Smooth muscle cell (in vitro differentiated cells): ENCODE data around the gene PM20D2. TPM values are rescaled to one million over a fixed set of nuclear protein-coding genes. Genes with fewer than 3 reads are reported as not detected.

ENCODE experiments used
- DNase-seq: peaks from one replicate; lab custom pipeline; 2025; ENCODE audit not compliant: unreplicated experiment; lab: John Stamatoyannopoulos, UW
- H2AFZ ChIP-seq: fragments of 200-600 bp; sonication (generic); 2 replicates; pipeline ENCODE4 v1.6.0; 2016; ENCODE audit warnings: antibody characterized with exemption, low read depth, mild to moderate bottlenecking
- H3F3A ChIP-seq: fragments of 200-600 bp; sonication (generic); 2 replicates; pipeline ENCODE4 v1.6.0; 2017; ENCODE audit warnings: antibody characterized with exemption, low read depth
- H3K27ac ChIP-seq: fragments of 200-600 bp; sonication (generic); 2 replicates; pipeline ENCODE4 v1.5.1; 2016; ENCODE audit warnings: low read depth, mild to moderate bottlenecking
- H3K27me3 ChIP-seq: fragments of 200-600 bp; sonication (generic); 2 replicates; pipeline ENCODE4 v1.6.1; 2016; ENCODE audit warnings: low read depth, mild to moderate bottlenecking
- H3K36me3 ChIP-seq: fragments of 200-600 bp; sonication (generic); 2 replicates; pipeline ENCODE4 v1.5.1; 2016; ENCODE audit warnings: low read depth
- H3K4me1 ChIP-seq: fragments of 200-600 bp; sonication (generic); 2 replicates; pipeline ENCODE4 v1.5.1; 2016; ENCODE audit warnings: low read depth
- H3K4me2 ChIP-seq: fragments of 200-600 bp; sonication (generic); 2 replicates; pipeline ENCODE4 v1.6.0; 2016; ENCODE audit warnings: mild to moderate bottlenecking
- H3K4me3 ChIP-seq: fragments of 200-600 bp; sonication (generic); 2 replicates; pipeline ENCODE4 v1.5.1; 2016; ENCODE audit warnings: mild to moderate bottlenecking
- H3K79me2 ChIP-seq: fragments of 200-600 bp; sonication (generic); 2 replicates; pipeline ENCODE4 v1.6.0; 2016; ENCODE audit warnings: low read depth, mild to moderate bottlenecking
- H3K9ac ChIP-seq: fragments of 200-600 bp; sonication (generic); 2 replicates; pipeline ENCODE4 v1.6.0; 2016; ENCODE audit warnings: low read depth
- H3K9me3 ChIP-seq: fragments of 200-600 bp; sonication (generic); replicated peaks from 2 replicates; pipeline ENCODE4 v1.5.1; 2016; ENCODE audit warnings: low read depth
- H4K20me1 ChIP-seq: fragments of 200-600 bp; sonication (generic); 2 replicates; pipeline ENCODE4 v1.6.0; 2016; ENCODE audit warnings: low read depth
- CTCF ChIP-seq: fragments of 200-600 bp; sonication (generic); IDR thresholded peaks from 2 replicates; pipeline ENCODE4 v1.5.1; 2017; ENCODE audit warnings: borderline replicate concordance, mild to moderate bottlenecking, antibody characterized with exemption; ENCODE audit not compliant: insufficient read depth, poor library complexity, severe bottlenecking
- WGBS: methylation state at CpG from one replicate; pipeline ENCODE4 v1.1.7; 2016; ENCODE audit warnings: low lambda C conversion rate; 5-methylcytosine and 5-hydroxymethylcytosine counted together
- polyA plus RNA-seq: library from polyadenylated mRNA; unstranded; fragments of >200 nt; fragmentation: Nextera tagmentation; extraction: Ambion mirVana; gene quantifications from 2 replicates; pipeline ENCODE4 v1.2.1, GENCODE V29; 2016
- total RNA-seq: library from RNA; depleted of rRNA; stranded (reverse); fragments of >200 nt; gene quantifications from 2 replicates; pipeline ENCODE4 v1.2.3, GENCODE V29; 2014

The PM20D2 gene
- total and polyA plus RNA-seq, 2 experiments from 2014 or later, result 4.8 to 7.8 TPM

DNA sequence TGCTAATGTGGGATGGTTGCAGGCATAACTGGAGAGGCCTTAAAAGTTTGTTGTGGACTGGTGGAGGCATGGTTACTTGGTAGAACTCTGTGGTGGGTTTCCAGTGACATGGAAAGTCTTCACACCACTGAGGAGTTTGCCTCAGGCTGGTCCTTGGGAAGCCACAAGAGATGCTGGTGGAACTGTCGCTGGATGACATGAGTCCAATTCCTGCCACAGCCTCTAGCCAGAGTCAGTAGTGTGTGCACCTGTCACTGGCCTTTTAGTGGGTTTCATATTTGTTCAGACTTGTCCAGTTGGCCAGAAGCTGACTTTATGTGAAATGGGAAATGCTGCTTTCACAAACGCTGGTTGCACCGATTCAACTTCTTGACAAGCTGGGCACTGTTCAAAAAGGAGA lies 14.3 kb upstream of the PM20D2 start:
- H3K36me3 ChIP-seq, result no peaks in the 10 kb centered on the region
- no peak overlapping the region for H3K4me3 ChIP-seq
- H3K9me3 ChIP-seq, result no peaks in the 10 kb centered on the region
- H3K4me2 ChIP-seq, result no peak overlapping the region
- H3F3A ChIP-seq, result no peaks in the 10 kb centered on the region
- H3K4me1 ChIP-seq, result no peaks in the 10 kb centered on the region
- no peak overlapping the region for H2AFZ ChIP-seq
- H3K79me2 ChIP-seq, result no peaks in the 10 kb centered on the region
- H3K27me3 ChIP-seq, result no peaks in the 10 kb centered on the region
- 97% methylated on average over 3 of the region's 3 CpGs for WGBS
- no peak overlapping the region for H3K9ac ChIP-seq
- no peak overlapping the region for H3K27ac ChIP-seq
- no peak for TF ChIP-seq CTCF
- no peak for DNase-seq
- no peaks in the 10 kb centered on the region for H4K20me1 ChIP-seq

GRCh38 chr6:89132057-89132456 lies 13.8 kb upstream of the PM20D2 start:
- Histone ChIP-seq H3F3A (no peaks in the 10 kb centered on the region), H4K20me1 (no peaks in the 10 kb centered on the region), H3K27ac (no peak overlapping the region), H3K9ac (no peak overlapping the region), H3K4me1 (no peaks in the 10 kb centered on the region), H2AFZ (no peak overlapping the region), H3K4me2 (no peak overlapping the region), H3K79me2 (no peaks in the 10 kb centered on the region), H3K36me3 (no peaks in the 10 kb centered on the region), H3K4me3 (no peak overlapping the region), H3K27me3 (no peaks in the 10 kb centered on the region), H3K9me3 (no peaks in the 10 kb centered on the region)
- TF ChIP-seq CTCF, result no peak
- 96% methylated on average over 2 of the region's 2 CpGs for WGBS
- DNase-seq, result no peak

- Histone ChIP-seq H2AFZ (no peak overlapping the region), H3K4me1 (no peaks in the 10 kb centered on the region), H3K27ac (no peak overlapping the region), H3K9ac (no peak overlapping the region), H3K4me3 (no peak overlapping the region), H3K36me3 (no peaks in the 10 kb centered on the region), H3K9me3 (no peaks in the 10 kb centered on the region), H3F3A (no peaks in the 10 kb centered on the region), H4K20me1 (no peaks in the 10 kb centered on the region), H3K4me2 (no peak overlapping the region), H3K27me3 (no peaks in the 10 kb centered on the region), H3K79me2 (no peaks in the 10 kb centered on the region)
- TF ChIP-seq CTCF, result no peak
- no peak for DNase-seq
- WGBS, result 60% methylated on average over 9 of the region's 9 CpGs
Measured at GRCh38 chr6:89133981-89134380, 11.9 kb upstream of the PM20D2 start.

- Histone ChIP-seq H3K9ac (no peak overlapping the region), H3K36me3 (no peaks in the 10 kb centered on the region), H3K4me2 (no peak overlapping the region), H3F3A (no peaks in the 10 kb centered on the region), H3K4me3 (no peak overlapping the region), H3K27ac (no peak overlapping the region), H4K20me1 (no peaks in the 10 kb centered on the region), H3K9me3 (no peaks in the 10 kb centered on the region), H3K27me3 (no peaks in the 10 kb centered on the region), H3K79me2 (no peaks in the 10 kb centered on the region), H2AFZ (no peak overlapping the region), H3K4me1 (peaks cover under 1% of the 10 kb centered on the region)
- no peak for DNase-seq
- 72% methylated on average over 3 of the region's 3 CpGs for WGBS
- no peak for TF ChIP-seq CTCF
Measured at GRCh38 chr6:89134723-89135122, 11.1 kb upstream of the PM20D2 start.
